Ovary (tissue), 3 donors: ENCODE data around the gene BCLAF3.

Experiments used
- CTCF ChIP-seq, 3 donors: fragments of 450-650 bp in 2 of 3; fragments of 200-600 bp in 1 of 3; IDR thresholded peaks; one replicate each; pipeline versions ENCODE4 v1.5.1 to v1.8.0; 2016 to 2022; ENCODE audit warnings: antibody characterized with exemption in 3 of 3, mild to moderate bottlenecking in 1 of 3
- POLR2A ChIP-seq: fragments of 450-650 bp; IDR thresholded peaks from one replicate; pipeline ENCODE4 v1.6.1; 2017; ENCODE audit warnings: antibody characterized with exemption, mild to moderate bottlenecking, moderate library complexity
- donor health status: DM: no; HTN: no; CAD: no.

GRCh38 chrX:20037186-20037585 is 46.3 kb upstream of the BCLAF3 start:
- TF ChIP-seq POLR2A = no peak
- TF ChIP-seq CTCF (IDR thresholded peaks at IDR 0.05) = no peak
